ENCODE measurements around the gene ATG7.

The ATG7 gene

GRCh38 chr3:11356269-11356668, 84.1 kb downstream of the ATG7 start:
- Histone ChIP-seq H3K4me3 (ENCODE audit: insufficient read depth, low read length, poor library complexity, severe bottlenecking) (no peak overlapping the region), H3K9me3 (ENCODE audit: insufficient read depth, low read length) (no peaks in the 10 kb centered on the region), H3K4me2 (ENCODE audit: low read depth, low read length, poor library complexity, severe bottlenecking) (no peak overlapping the region), H3K27ac (ENCODE audit: low read depth, low read length) (no peak overlapping the region), H3K36me3 (ENCODE audit: low read length) (no peaks in the 10 kb centered on the region), H3K27me3 (ENCODE audit: low read length) (no peaks in the 10 kb centered on the region), H3F3A (ENCODE audit: insufficient read depth) (no peaks in the 10 kb centered on the region), H2AFZ (ENCODE audit: low read depth, low read length, severe bottlenecking) (no peak overlapping the region), H4K20me1 (ENCODE audit: low read depth, low read length) (no peaks in the 10 kb centered on the region), H3K9ac (ENCODE audit: low read length) (no peak overlapping the region), H3K9me2 (replicated peaks; ENCODE audit: insufficient read depth, low read length) (no peaks in the 10 kb centered on the region), H3K79me2 (ENCODE audit: insufficient read depth, low read length) (no peaks in the 10 kb centered on the region)
- TF ChIP-seq EZH2phosphoT487 (conservative IDR thresholded peaks at IDR 0.05; ENCODE audit: low read length), result no peak
- no peak for TF ChIP-seq CTCF (IDR thresholded peaks at IDR 0.05; ENCODE audit: insufficient read depth, low read length, poor library complexity, severe bottlenecking)

- H3K79me2 ChIP-seq (ENCODE audit: insufficient read depth, low read length), result no peaks in the 10 kb centered on the region
- H3K27me3 ChIP-seq (ENCODE audit: low read length), result no peaks in the 10 kb centered on the region
- no peaks in the 10 kb centered on the region for H4K20me1 ChIP-seq (ENCODE audit: low read depth, low read length)
- no peaks in the 10 kb centered on the region for H3K9me3 ChIP-seq (ENCODE audit: insufficient read depth, low read length)
- H3K4me3 ChIP-seq (ENCODE audit: insufficient read depth, low read length, poor library complexity, severe bottlenecking), result no peak overlapping the region
- no peak overlapping the region for H3K4me2 ChIP-seq (ENCODE audit: low read depth, low read length, poor library complexity, severe bottlenecking)
- no peaks in the 10 kb centered on the region for H3F3A ChIP-seq (ENCODE audit: insufficient read depth)
- H2AFZ ChIP-seq (ENCODE audit: low read depth, low read length, severe bottlenecking), result no peak overlapping the region
- H3K36me3 ChIP-seq (ENCODE audit: low read length), result peaks cover 3% of the 10 kb centered on the region; the same call in 1 of the 2 replicates
- no peak overlapping the region for H3K9ac ChIP-seq (ENCODE audit: low read length)
- H3K27ac ChIP-seq (ENCODE audit: low read depth, low read length), result no peak overlapping the region
- no peaks in the 10 kb centered on the region for H3K9me2 ChIP-seq (replicated peaks; ENCODE audit: insufficient read depth, low read length)
- TF ChIP-seq EZH2phosphoT487 (conservative IDR thresholded peaks at IDR 0.05; ENCODE audit: low read length), result no peak
- TF ChIP-seq CTCF (IDR thresholded peaks at IDR 0.05; ENCODE audit: insufficient read depth, low read length, poor library complexity, severe bottlenecking), result no peak
Measured at GRCh38 chr3:11362600-11362999, 90.4 kb downstream of the ATG7 start.

- TF ChIP-seq CTCF (IDR thresholded peaks at IDR 0.05; ENCODE audit: insufficient read depth, low read length, poor library complexity, severe bottlenecking), result no peak
- TF ChIP-seq EZH2phosphoT487 (conservative IDR thresholded peaks at IDR 0.05; ENCODE audit: low read length), result no peak
- no peaks in the 10 kb centered on the region for H3F3A ChIP-seq (ENCODE audit: insufficient read depth)
- H3K4me2 ChIP-seq (ENCODE audit: low read depth, low read length, poor library complexity, severe bottlenecking), result no peak overlapping the region
- H3K27ac ChIP-seq (ENCODE audit: low read depth, low read length), result no peak overlapping the region
- no peaks in the 10 kb centered on the region for H3K9me2 ChIP-seq (replicated peaks; ENCODE audit: insufficient read depth, low read length)
- H4K20me1 ChIP-seq (ENCODE audit: low read depth, low read length), result no peaks in the 10 kb centered on the region
- no peaks in the 10 kb centered on the region for H3K79me2 ChIP-seq (ENCODE audit: insufficient read depth, low read length)
- H3K27me3 ChIP-seq (ENCODE audit: low read length), result no peaks in the 10 kb centered on the region
- H3K4me3 ChIP-seq (ENCODE audit: insufficient read depth, low read length, poor library complexity, severe bottlenecking), result no peak overlapping the region
- H3K36me3 ChIP-seq (ENCODE audit: low read length), result peaks cover 3% of the 10 kb centered on the region; the same call in 1 of the 2 replicates
- no peak overlapping the region for H2AFZ ChIP-seq (ENCODE audit: low read depth, low read length, severe bottlenecking)
- no peaks in the 10 kb centered on the region for H3K9me3 ChIP-seq (ENCODE audit: insufficient read depth, low read length)
- no peak overlapping the region for H3K9ac ChIP-seq (ENCODE audit: low read length)
Measured at GRCh38 chr3:11363715-11364114, 91.5 kb downstream of the ATG7 start.

All from SU-DHL-6 (cell line).